Measurements from ENCODE around the gene PLCB1.

DNA sequence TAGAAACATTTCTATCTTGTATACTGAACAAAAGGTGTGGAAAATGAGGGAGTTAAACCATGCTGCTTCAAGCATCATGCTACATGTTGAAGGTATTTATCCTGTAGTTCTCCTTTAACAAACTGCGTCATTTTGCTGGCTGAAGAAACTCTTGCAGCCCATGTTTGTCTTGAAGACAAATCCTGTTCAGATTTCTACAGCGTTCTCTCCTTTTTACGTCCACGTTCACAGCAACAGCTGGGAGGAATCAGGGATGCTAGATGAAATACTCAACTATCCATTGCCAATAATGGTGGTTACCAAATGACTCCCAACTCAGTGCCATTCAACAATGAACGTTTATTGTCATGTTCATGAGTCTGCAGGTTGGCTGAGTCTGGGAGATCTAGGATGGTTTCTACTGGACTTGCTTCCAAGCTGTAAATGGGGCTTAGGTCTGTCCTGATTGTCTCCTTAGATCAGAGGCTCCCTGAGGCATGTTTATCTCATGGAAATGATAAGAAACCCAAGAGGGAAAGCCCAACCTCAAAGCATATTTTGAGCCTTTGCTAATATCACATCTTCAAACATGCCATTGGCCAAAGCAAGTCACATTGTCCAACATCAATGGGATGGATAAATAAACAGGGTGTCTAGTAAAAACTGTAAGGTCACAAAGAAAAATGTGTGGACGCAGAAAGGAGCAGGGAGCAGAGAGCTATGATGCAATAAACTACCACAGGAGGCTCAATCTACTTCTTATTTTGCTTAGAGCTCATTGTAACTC, 2.7 kb upstream of the PLCB1 start:
- TF ChIP-seq, protein P1, sequence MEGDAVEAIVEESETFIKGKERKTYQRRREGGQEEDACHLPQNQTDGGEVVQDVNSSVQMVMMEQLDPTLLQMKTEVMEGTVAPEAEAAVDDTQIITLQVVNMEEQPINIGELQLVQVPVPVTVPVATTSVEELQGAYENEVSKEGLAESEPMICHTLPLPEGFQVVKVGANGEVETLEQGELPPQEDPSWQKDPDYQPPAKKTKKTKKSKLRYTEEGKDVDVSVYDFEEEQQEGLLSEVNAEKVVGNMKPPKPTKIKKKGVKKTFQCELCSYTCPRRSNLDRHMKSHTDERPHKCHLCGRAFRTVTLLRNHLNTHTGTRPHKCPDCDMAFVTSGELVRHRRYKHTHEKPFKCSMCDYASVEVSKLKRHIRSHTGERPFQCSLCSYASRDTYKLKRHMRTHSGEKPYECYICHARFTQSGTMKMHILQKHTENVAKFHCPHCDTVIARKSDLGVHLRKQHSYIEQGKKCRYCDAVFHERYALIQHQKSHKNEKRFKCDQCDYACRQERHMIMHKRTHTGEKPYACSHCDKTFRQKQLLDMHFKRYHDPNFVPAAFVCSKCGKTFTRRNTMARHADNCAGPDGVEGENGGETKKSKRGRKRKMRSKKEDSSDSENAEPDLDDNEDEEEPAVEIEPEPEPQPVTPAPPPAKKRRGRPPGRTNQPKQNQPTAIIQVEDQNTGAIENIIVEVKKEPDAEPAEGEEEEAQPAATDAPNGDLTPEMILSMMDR (optimal IDR thresholded peaks at IDR 0.05 in 1 of 3, IDR thresholded peaks at IDR 0.05 in 1 of 3, conservative IDR thresholded peaks at IDR 0.05 in 1 of 3; ENCODE audit: extremely low read depth in 1 of 3, insufficient read depth in 2 of 3, low read length in 3 of 3): no peak
- no peak for TF ChIP-seq EZH2 (IDR thresholded peaks at IDR 0.05; ENCODE audit: low read length)

Data from keratinocyte (primary cell).